ENCODE results near the gene CD46.

DNA sequence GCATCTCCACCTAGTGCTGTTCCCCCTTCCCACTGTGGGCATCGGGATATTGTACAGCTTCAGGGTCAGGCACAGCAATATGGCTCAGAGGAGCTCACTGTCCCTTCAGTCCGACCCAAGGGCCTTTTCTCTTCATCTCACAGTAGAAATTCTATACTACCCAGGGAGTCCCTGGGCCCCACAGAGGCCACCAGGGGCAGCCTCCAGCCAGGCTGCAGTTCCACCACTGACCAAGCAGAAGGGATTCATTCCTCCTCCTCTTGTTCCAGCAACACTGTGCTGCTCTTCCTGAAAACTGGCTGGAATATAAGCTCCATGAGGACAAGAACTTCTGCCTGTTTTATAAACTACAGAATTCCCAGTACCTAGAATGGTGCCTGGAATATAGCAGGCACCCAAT lies 88.5 kb downstream of the CD46 start:
- TF ChIP-seq POLR2AphosphoS5 (IDR thresholded peaks at IDR 0.05; ENCODE audit: low read depth): no peak
- TF ChIP-seq, protein P1, sequence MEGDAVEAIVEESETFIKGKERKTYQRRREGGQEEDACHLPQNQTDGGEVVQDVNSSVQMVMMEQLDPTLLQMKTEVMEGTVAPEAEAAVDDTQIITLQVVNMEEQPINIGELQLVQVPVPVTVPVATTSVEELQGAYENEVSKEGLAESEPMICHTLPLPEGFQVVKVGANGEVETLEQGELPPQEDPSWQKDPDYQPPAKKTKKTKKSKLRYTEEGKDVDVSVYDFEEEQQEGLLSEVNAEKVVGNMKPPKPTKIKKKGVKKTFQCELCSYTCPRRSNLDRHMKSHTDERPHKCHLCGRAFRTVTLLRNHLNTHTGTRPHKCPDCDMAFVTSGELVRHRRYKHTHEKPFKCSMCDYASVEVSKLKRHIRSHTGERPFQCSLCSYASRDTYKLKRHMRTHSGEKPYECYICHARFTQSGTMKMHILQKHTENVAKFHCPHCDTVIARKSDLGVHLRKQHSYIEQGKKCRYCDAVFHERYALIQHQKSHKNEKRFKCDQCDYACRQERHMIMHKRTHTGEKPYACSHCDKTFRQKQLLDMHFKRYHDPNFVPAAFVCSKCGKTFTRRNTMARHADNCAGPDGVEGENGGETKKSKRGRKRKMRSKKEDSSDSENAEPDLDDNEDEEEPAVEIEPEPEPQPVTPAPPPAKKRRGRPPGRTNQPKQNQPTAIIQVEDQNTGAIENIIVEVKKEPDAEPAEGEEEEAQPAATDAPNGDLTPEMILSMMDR (IDR thresholded peaks at IDR 0.05; ENCODE audit: insufficient read depth, low read length): no peak
- no peak for TF ChIP-seq GABPA (IDR thresholded peaks at IDR 0.05; ENCODE audit: low read depth)
- TF ChIP-seq, protein P2, sequence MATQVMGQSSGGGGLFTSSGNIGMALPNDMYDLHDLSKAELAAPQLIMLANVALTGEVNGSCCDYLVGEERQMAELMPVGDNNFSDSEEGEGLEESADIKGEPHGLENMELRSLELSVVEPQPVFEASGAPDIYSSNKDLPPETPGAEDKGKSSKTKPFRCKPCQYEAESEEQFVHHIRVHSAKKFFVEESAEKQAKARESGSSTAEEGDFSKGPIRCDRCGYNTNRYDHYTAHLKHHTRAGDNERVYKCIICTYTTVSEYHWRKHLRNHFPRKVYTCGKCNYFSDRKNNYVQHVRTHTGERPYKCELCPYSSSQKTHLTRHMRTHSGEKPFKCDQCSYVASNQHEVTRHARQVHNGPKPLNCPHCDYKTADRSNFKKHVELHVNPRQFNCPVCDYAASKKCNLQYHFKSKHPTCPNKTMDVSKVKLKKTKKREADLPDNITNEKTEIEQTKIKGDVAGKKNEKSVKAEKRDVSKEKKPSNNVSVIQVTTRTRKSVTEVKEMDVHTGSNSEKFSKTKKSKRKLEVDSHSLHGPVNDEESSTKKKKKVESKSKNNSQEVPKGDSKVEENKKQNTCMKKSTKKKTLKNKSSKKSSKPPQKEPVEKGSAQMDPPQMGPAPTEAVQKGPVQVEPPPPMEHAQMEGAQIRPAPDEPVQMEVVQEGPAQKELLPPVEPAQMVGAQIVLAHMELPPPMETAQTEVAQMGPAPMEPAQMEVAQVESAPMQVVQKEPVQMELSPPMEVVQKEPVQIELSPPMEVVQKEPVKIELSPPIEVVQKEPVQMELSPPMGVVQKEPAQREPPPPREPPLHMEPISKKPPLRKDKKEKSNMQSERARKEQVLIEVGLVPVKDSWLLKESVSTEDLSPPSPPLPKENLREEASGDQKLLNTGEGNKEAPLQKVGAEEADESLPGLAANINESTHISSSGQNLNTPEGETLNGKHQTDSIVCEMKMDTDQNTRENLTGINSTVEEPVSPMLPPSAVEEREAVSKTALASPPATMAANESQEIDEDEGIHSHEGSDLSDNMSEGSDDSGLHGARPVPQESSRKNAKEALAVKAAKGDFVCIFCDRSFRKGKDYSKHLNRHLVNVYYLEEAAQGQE (IDR thresholded peaks at IDR 0.05; ENCODE audit: insufficient replicate concordance, low read depth): no peak

Measured in HL-60 (cell line).